ENCODE data around the gene PUM2.
A peak's percentile ranks its signal among the peaks of the same experiment; 100 is the strongest.

The PUM2 gene

GRCh38 chr2:20215183-20216040 is 135.2 kb downstream of the PUM2 start:
- DNase-seq = no peak

DNA sequence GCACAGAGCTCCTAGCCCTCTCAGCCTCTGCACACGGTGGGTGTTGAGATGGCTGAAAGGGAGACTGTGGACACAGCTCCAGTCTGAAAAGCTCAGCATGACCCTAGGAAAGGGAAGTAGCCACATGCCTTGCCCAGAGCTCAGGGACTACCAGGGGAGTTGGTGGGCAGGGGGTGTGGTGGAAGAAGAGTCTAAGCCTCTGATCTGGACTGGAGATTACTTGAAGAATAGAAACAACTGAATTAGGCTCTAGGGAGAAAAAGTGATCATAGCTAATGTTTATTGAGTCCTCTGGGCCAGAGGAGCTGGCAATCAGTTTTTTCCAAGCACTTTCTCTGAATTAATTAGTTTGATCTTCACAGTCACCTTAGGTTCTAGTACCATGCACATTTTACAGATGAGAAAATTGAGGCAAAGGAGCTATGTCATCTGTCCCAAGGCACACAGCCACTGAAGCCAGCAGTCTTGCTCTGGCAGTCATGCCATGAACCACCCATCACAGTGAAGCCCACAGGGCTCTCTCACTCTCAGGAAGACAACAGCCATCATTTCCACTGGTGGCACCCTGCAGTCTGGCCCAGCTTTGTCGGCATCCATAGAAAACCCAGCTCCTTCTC is 136.0 kb downstream of the PUM2 start:
- no peak for DNase-seq

DNA sequence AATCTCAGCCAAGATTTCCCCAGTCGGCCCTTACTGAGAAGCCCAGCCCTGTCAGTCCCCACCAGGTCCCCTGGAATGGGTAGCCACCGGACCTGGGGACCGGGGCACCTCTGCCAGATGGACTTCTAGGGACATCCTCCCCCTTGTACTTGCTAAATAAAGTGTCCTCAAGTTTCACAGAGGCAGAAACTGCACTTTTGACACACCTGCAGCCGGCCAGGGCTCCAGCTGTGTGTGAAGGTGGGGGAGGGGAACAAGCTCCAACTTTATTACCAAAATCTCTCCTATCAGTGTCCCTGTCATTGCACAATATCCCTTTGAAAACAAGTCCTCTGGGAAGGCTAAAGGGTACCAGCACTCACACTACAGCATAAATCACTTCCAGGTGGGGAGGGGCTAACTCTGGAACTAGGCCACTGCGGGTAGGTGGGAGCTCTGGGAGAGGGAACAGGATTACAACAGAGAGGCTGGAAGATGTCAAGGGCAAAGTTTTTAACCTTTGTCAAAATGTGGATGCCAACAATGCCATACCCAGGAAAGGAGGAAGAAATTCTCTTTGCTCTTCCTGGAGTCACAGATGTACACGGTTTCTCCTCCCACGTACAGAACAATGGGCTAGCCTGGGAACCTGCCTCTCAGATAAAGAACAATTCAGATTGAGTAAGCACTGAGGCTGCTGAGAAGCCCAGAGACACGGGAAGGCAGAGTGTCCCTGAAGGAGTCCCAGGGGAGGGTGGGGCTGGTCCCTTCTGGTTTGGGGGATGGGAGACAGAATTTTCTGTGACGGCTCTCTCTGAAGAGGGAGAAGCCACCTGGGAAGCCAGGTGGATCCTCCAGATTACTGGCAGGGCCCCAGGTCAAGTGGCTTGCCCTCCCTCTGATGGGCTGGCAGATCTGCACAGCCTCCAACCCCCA is 136.7 kb downstream of the PUM2 start:
- peak; percentile 62 for DNase-seq

DNA sequence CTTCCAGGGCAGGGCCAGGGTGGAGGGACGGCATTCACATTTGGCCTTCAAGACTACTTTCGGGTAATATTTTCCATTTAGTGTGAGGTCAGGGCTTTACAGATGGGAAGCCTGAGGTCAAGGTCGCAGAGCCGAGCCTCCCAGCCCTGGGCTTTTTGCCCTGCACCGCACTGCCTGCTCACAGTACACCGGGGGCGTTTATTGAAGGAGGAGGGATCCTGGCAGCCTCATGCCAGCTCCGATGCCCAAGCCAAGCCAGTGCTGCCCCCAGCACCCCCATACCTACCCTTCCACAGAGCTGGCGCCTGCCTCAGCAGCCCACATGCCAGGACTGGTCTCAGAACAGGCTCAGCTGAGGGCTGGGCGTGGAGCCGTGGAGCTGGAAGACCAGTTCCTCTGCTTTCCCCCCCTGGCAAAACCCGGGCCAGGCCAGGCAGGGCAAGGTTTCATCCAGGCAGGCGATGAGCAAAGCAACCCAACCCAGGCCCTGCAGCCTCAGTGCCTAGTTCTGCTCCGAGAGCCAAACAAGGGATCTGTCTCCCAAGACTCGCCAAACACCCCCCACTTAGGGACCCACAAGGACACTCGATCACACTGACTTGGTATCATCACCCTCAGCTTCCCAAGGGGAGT is 137.7 kb downstream of the PUM2 start:
- DNase-seq = no peak

- DNase-seq = no peak
These were observed 138.2 kb downstream of the PUM2 start for GRCh38 chr2:20212459-20212870.

GRCh38 chr2:20211860-20212458 is 138.7 kb downstream of the PUM2 start:
- DNase-seq = peak; percentile 39

DNA sequence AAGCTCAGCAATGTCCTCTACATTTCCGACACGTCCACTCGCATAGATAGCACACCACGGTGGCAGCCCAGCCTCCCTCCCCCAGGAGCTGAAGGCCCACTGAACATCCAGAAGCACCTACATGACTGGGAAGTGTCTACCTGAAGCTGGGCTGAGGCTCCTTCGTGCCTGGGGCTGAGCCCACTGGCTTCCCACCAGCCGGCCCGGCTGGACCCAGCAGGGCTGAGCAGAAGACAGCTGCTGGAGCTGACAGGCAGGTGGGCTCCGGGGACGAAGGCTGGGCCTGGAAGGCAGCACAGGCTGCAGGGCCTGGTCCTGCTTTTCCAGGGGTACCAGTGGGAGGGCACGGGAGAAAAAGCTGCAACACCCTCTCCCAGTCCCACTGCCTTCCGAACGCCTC is 139.2 kb downstream of the PUM2 start:
- no peak for DNase-seq

GRCh38 chr2:20210462-20210861 is 140.2 kb downstream of the PUM2 start:
- DNase-seq = no peak

- DNase-seq = no peak
These were observed 141.1 kb downstream of the PUM2 start for GRCh38 chr2:20209373-20210109.

DNA sequence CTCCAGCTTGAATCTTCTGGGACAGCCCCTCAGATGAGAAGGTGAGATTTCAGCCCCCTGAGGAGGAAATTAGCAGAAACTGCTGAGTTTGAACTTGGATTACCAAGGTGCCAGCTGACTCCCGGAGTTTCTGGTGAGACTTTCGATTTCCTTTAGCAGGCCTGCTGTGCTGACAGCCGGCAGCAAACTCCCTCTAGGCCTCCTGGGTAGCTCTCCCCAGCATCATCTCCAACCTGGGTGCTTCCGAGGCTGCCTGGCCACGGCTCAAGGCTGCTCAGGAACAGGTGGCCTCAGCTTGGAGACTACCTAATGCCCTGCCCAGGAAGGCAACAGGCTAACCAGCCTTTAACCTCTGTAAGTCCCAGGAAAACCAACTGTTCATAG is 142.2 kb downstream of the PUM2 start:
- DNase-seq = peak; percentile 24

- DNase-seq = no peak
These were observed 143.6 kb downstream of the PUM2 start for GRCh38 chr2:20207051-20207450.

DNA sequence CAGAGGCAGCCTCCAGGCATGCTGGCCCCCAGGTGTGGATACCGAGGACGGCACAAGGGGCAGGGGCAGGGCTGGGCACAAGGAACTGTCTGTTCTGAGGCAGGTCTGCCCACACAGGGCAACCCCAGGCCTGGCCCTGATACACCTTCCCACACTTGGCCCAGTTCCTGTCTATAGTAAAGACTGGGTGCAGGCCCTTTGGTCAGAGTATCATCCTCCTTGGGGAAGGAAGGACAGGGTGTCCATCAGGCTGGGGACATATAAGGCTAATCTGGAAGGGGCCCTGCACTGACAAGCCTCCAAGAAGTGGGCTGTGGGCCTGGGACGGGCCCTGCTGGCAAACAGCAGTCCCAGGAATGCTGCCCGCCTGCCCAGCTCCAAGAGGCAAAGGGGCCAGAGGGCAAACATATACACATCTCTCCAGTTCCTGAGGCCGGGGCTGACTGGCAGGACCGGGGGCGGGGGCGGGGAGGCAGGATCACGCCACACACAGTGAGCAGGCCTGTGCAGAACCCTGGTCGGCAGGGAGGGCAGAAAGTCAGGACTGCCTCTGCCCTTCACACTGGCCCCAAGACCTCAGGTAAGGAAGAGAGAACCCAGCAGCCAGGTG is 144.6 kb downstream of the PUM2 start:
- no peak for DNase-seq

DNA sequence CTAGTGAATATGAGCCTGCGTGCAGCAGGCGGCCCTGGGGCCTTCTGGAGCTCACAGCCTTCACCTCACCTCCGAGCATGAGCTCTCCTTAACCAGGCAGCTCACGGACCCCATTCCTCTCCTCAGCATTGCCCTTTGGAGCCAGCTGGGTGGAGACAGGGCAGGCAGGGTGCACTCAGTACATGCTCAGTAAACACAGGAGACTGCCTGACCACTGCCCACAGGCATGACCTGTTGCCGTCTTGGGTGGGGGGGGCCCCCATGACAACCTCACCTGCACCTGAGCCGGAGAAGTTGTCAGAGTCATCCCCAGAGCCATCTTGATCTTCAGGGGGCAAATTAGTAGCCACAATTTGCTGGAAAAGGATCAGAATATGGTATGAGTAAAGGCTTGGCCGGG is 145.6 kb downstream of the PUM2 start:
- no peak for DNase-seq

DNA sequence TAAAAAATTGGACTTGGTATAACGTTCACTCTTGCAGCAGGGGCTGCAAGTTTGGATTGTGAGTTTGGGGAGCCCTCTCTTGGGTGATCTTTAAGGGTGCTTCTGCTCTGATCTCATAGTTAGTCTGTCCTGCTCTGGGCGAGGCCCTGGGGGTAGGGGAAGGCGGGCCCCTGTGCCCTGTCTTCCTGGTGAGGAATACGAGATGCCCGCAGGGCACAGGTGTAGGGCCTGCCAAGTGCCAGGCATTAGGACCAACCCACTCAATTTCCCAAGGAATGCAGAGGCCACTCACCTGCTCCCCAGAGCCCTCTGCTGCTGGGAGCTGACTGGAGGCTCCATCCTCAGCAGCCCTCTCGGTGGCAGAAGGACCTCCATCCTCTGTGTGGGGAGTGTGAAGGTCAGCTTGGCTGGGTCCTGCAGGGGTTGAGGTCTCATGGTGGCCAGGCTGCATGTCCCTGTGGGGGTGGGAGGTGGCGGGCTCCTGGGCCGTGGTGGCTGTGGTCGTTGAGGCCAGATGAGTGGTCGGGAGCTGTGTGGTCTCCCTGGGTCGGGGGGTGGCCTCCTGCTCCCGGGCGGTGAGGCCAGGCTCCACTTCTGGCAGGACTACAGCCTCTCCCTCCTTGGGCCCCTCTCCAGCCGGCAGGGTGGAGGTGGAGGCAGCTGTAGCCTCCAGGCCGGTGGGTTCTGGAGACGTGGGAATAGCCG is 147.0 kb downstream of the PUM2 start:
- DNase-seq = no peak

DNA sequence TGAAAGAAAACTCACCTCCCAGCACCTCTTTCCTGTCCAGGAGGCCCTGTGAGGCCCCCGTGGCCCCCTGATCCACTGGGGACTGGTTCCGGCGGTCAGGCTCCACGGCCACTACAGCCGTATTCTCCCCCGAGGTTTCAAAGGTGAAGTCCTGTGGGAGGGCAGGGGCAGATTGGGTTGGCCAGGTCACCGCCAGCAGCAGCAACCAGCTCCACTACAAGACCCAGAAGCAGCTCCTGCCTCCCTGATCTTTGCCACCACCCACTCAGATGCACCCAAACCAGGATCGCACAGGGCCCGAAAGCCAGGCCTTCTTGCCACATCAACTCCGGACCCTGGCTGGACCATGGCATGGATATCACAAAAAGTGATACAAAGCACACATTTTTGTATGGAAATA is 147.6 kb downstream of the PUM2 start:
- no peak for DNase-seq

DNA sequence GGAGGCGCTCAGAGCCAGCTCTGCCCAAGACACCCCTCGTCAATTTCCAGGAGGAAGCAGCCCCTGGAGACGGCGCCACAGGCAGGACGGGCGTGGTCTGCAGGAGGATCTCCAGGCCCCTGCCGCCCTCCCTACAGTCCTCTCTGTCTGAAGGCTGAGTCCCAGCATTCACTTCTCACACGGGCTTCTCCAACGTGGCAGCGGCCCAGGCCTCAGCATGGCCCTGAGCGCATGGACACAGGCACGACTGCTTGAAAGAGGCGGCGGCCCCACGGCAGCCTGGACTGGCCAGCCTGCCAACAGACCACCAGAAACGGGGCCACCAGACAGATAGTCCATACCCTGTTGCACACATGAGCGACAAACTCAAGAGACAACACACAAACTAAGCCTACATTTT is 149.0 kb downstream of the PUM2 start:
- no peak for DNase-seq

DNA sequence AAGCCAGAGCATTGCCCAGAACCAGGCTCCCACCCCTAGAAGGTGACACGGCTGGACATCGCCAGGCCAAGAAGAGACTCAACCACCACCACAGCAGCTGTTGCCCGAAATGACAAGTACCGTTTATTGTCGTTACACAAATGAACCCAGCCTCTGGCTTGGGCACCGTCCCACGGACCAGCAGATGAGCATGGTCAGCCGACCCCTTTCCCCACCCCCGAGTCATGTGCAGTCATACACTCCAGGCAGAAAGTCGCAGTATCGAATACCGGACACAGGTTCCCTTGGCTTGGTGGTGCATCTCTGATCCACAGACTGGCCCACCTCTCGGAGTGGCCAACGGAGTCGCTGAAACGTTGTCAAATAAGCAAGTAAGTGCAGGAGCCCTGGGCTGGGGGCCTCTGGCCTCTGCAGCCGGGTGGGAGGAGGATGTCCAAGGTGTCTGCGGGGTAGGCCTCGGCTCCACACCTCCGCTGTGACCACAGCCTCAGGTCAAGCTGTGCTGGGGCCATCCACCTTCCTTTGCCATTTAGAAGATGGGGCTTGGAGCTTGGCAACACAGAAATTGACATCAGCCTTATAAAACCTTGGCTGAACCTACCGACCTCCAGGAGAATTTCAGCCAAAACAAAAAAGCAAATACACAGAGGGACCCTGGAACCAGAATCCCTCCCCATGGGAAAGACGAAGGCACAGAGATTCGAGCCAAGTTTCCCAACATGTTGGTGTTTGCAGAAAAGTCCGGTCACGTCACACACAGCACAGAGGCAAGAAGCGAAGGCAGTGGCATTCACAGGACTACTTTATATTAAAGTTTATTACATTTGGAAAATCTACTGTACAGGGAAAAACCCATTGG is 149.7 kb downstream of the PUM2 start:
- DNase-seq = no peak

- no peak for DNase-seq
These were observed 150.9 kb downstream of the PUM2 start for GRCh38 chr2:20199633-20200270.
